Fibroblast of the aortic adventitia (primary cell): Measurements from ENCODE around the gene DGKA. TPM values are rescaled to one million over a fixed set of nuclear protein-coding genes. Genes with fewer than 3 reads are reported as not detected.
"Not testable (repeated sequence)": the region's sequence is repeated elsewhere in the genome, so short reads cannot be mapped to it uniquely, and the experiment has no call there.

Experiments
- DNase-seq: peaks from one replicate; pipeline ENCODE4 v3.0.0-alpha.2; 2010; ENCODE audit warnings: low read depth
- H3K4me3 ChIP-seq: 2 replicates; pipeline ENCODE4 v1.5.1; 2011; ENCODE audit warnings: low read depth, mild to moderate bottlenecking, control low read depth, low read length, moderate library complexity
- CTCF ChIP-seq: IDR thresholded peaks from 2 replicates; pipeline ENCODE4 v1.5.1; 2011; ENCODE audit warnings: mild to moderate bottlenecking, low read length, control low read depth, inconsistent platforms; ENCODE audit not compliant: insufficient read depth
- total RNA-seq: library from RNA; depleted of rRNA; stranded (reverse); fragments of >200 nt; gene quantifications from 2 replicates; pipeline ENCODE4 v1.2.3, GENCODE V29; 2012; ENCODE audit warnings: low replicate concordance

Gene DGKA
- total RNA-seq, 1 donor, result 50.6 TPM

GRCh38 chr12:55906056-55906455 lies 24.9 kb upstream of the DGKA start:
- TF ChIP-seq CTCF, result no peak
- H3K4me3 ChIP-seq, result no peak overlapping the region
- DNase-seq, result peak; percentile 46

GRCh38 chr12:55908726-55909512 lies 22.0 kb upstream of the DGKA start:
- peak; percentile 68 for DNase-seq
- no peak for TF ChIP-seq CTCF
- H3K4me3 ChIP-seq, result no peak overlapping the region

GRCh38 chr12:55909513-55909884 lies 21.5 kb upstream of the DGKA start:
- DNase-seq, result no peak
- H3K4me3 ChIP-seq, result no peak overlapping the region
- TF ChIP-seq CTCF, result no peak

- no peak overlapping the region for H3K4me3 ChIP-seq
- no peak for TF ChIP-seq CTCF
- DNase-seq, result no peak
Observed at GRCh38 chr12:55912908-55913307, 18.1 kb upstream of the DGKA start.

GRCh38 chr12:55915482-55915859 lies 15.5 kb upstream of the DGKA start:
- no peak for TF ChIP-seq CTCF
- no peak for DNase-seq
- H3K4me3 ChIP-seq, result no peak overlapping the region

- DNase-seq, result peak; percentile 24
- H3K4me3 ChIP-seq, result not testable (repeated sequence)
Observed at GRCh38 chr12:55919032-55919431, 11.9 kb upstream of the DGKA start.

GRCh38 chr12:55922126-55922525 lies 8.8 kb upstream of the DGKA start:
- no peak for TF ChIP-seq CTCF
- DNase-seq, result no peak
- no peak overlapping the region for H3K4me3 ChIP-seq

- not testable (repeated sequence) for H3K4me3 ChIP-seq, DNase-seq
Observed at GRCh38 chr12:55923648-55924047, 7.3 kb upstream of the DGKA start.
